ENCODE measurements around the gene HPCA. TPM values are rescaled to one million over a fixed set of nuclear protein-coding genes. Genes with fewer than 3 reads are reported as not detected.
"Not testable (repeated sequence)": the region's sequence is repeated elsewhere in the genome, so short reads cannot be mapped to it uniquely, and the experiment has no call there.

The HPCA gene
- total RNA-seq, 2 experiments from 2014 or later, result not detected

GRCh38 chr1:32898056-32898455 is 11.8 kb downstream of the HPCA start:
- CTCF ChIA-PET, result interaction anchor here (1.4 kb wide), 1 partner anchor 22 kb away, joined by 5 read pairs; no protein-coding TSS in a partner anchor
- POLR2A ChIA-PET, result no interaction called here

GRCh38 chr1:32898958-32899357 is 12.7 kb downstream of the HPCA start:
- ChIA-PET CTCF (interaction anchor here (1.4 kb wide), 1 partner anchor 23 kb away, joined by 5 read pairs; no protein-coding TSS in a partner anchor), POLR2A (no interaction called here)

- POLR2A ChIA-PET, result no interaction called here
- CTCF ChIA-PET, result interaction anchor here (1.4 kb wide), 1 partner anchor 24 kb away, joined by 5 read pairs; no protein-coding TSS in a partner anchor
These were observed 13.4 kb downstream of the HPCA start for GRCh38 chr1:32899586-32900296.

- CTCF ChIA-PET, result no interaction called here
- POLR2A ChIA-PET, result no interaction called here
These were observed 14.2 kb downstream of the HPCA start for GRCh38 chr1:32900371-32900955.

GRCh38 chr1:32900956-32901822 is 14.9 kb downstream of the HPCA start, which contains the start of gene TMEM54:
TSS of gene TMEM54 (minus strand) at chr1:32901389. CDS start at chr1:32901238, 151 bp downstream.
- POLR2A ChIA-PET, result no interaction called here

GRCh38 chr1:32901823-32902534 is 15.7 kb downstream of the HPCA start:
- CTCF ChIA-PET, result interaction anchor here (1.6 kb wide), 1 partner anchor 29 kb away, joined by 3 read pairs; no protein-coding TSS in a partner anchor
- POLR2A ChIA-PET, result no interaction called here

More at GRCh38 chr1:32900956-32901822, 14.9 kb downstream of the HPCA start, which contains the start of gene TMEM54:
- CTCF ChIA-PET, result interaction anchor here (1.6 kb wide), 1 partner anchor 28 kb away, joined by 3 read pairs; no protein-coding TSS in a partner anchor

- ChIA-PET CTCF (interaction anchor here (1.6 kb wide), 1 partner anchor 30 kb away, joined by 3 read pairs; no protein-coding TSS in a partner anchor), POLR2A (no interaction called here)
These were observed 16.2 kb downstream of the HPCA start for GRCh38 chr1:32902535-32902920.

GRCh38 chr1:32903991-32904785 is 17.9 kb downstream of the HPCA start:
- ChIA-PET POLR2A (no interaction called here), CTCF (no interaction called here)

- ChIA-PET CTCF (no interaction called here), POLR2A (no interaction called here)
These were observed 18.5 kb downstream of the HPCA start for GRCh38 chr1:32904797-32905196.

- CTCF ChIA-PET, result interaction anchor here (0.7 kb wide), 1 partner anchor 92 kb away, joined by 4 read pairs; no protein-coding TSS in a partner anchor
- POLR2A ChIA-PET, result not testable (repeated sequence)
These were observed 19.3 kb downstream of the HPCA start for GRCh38 chr1:32905588-32905987.

- CTCF ChIA-PET, result interaction anchor here (0.8 kb wide), 1 partner anchor 15 kb away, joined by 3 read pairs; no protein-coding TSS in a partner anchor
- POLR2A ChIA-PET, result no interaction called here
These were observed 20.4 kb downstream of the HPCA start for GRCh38 chr1:32906654-32907053.

GRCh38 chr1:32907435-32907834 is 21.1 kb downstream of the HPCA start:
- CTCF ChIA-PET, result interaction anchor here (0.8 kb wide), 1 partner anchor 15 kb away, joined by 3 read pairs; no protein-coding TSS in a partner anchor

GRCh38 chr1:32910319-32910718 is 24.0 kb downstream of the HPCA start:
- POLR2A ChIA-PET, result no interaction called here
- CTCF ChIA-PET, result no interaction called here

More at GRCh38 chr1:32907435-32907834, 21.1 kb downstream of the HPCA start:
- POLR2A ChIA-PET, result interaction anchor here (0.8 kb wide), 1 partner anchor 201 kb away, joined by 3 read pairs; no protein-coding TSS in a partner anchor

- CTCF ChIA-PET, result no interaction called here
- POLR2A ChIA-PET, result no interaction called here
These were observed 29.7 kb downstream of the HPCA start for GRCh38 chr1:32915766-32916706.

- POLR2A ChIA-PET, result no interaction called here
These were observed 31.2 kb downstream of the HPCA start for GRCh38 chr1:32917521-32917920.

GRCh38 chr1:32918179-32918578 is 31.9 kb downstream of the HPCA start:
- CTCF ChIA-PET, result no interaction called here
- POLR2A ChIA-PET, result interaction anchor here (1.0 kb wide), 1 partner anchor 46 kb away, joined by 3 read pairs; the partner anchor contains the start of gene RNF19B

More at GRCh38 chr1:32917521-32917920, 31.2 kb downstream of the HPCA start:
- CTCF ChIA-PET, result no interaction called here

Measured in activated CD8-positive, alpha-beta memory T cell treated with anti-CD3 and anti-CD28 coated beads for 36 hours (primary cell).